ENCODE measurements around the gene AVL9. TPM values are rescaled to one million over a fixed set of nuclear protein-coding genes. Genes with fewer than 3 reads are reported as not detected.

Gene AVL9
- total RNA-seq, 4 donors from 2014 or later, result 15.2 to 29.3 (median 18.1) TPM

- WGBS, 2 donors, result 78 to 83% methylated on average over 2 of the region's 2 CpGs
- H3K4me3 ChIP-seq (ENCODE audit: low read depth, poor library complexity, severe bottlenecking), result no peak overlapping the region
- no peak for DNase-seq (ENCODE audit: low spot score in 2 of 2)
- TF ChIP-seq CTCF (IDR thresholded peaks at IDR 0.05), result no peak
- TF ChIP-seq POLR2A (IDR thresholded peaks at IDR 0.05), result no peak
- intact Hi-C loops (cut with DNase I; ENCODE audit: low total_unique reads), result no loop called here
These were observed 84.5 kb downstream of the AVL9 start for GRCh38 chr7:32579776-32580175.

DNA sequence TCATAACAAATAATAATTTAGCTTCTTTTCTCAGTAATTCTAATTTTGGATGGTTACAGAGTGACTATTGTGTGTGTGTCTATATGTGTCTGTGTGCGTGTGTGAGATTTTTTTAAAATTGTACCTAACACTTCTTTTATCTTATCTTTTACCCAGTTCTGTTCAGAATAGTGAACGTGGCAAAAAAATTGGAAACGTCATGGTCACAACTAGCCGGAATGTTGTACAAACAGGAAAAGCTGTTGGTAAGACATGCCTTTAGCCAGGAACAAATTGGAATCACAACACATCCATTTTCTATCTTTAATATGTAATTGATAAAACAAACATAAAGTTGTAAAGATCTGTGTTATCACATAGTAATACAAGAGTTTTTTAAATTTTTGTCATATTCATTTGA is 85.4 kb downstream of the AVL9 start:
- intact Hi-C loops (cut with DNase I; ENCODE audit: low total_unique reads), result no loop called here

DNA sequence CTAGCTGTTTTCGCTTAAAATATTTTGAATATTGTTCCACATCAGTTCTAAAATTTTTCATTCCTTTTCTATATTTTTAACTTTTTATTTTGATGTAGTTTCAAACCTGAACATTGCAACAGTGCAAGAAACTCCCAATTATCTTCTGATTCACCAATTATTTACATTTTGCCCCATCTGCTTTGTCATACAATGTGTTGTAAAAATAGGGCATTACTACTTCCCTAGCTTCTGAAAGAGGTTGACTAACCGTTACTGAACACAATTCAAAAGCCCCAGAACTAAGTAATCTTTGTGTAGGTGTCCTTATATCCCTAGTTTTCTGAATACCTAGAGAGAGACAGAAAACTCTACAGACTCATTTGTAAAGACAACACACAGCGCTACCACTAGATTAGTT is 86.7 kb downstream of the AVL9 start:
- TF ChIP-seq POLR2A (IDR thresholded peaks at IDR 0.05), result no peak
- TF ChIP-seq CTCF (IDR thresholded peaks at IDR 0.05), result no peak
- DNase-seq (ENCODE audit: low spot score in 2 of 2), result no peak
- intact Hi-C loops (cut with DNase I; ENCODE audit: low total_unique reads), result no loop called here
- WGBS, 2 donors, result 95 to 96% methylated on average over 3 of the region's 3 CpGs
- H3K4me3 ChIP-seq (ENCODE audit: low read depth, poor library complexity, severe bottlenecking), result no peak overlapping the region

More for the DNA sequence above, 85.4 kb downstream of the AVL9 start:
- TF ChIP-seq CTCF (IDR thresholded peaks at IDR 0.05) (no peak), POLR2A (IDR thresholded peaks at IDR 0.05) (no peak)
- DNase-seq (ENCODE audit: low spot score in 2 of 2), result no peak
- WGBS, 2 donors, result 94 to 95% methylated on average over 4 of the region's 4 CpGs
- no peak overlapping the region for H3K4me3 ChIP-seq (ENCODE audit: low read depth, poor library complexity, severe bottlenecking)

DNA sequence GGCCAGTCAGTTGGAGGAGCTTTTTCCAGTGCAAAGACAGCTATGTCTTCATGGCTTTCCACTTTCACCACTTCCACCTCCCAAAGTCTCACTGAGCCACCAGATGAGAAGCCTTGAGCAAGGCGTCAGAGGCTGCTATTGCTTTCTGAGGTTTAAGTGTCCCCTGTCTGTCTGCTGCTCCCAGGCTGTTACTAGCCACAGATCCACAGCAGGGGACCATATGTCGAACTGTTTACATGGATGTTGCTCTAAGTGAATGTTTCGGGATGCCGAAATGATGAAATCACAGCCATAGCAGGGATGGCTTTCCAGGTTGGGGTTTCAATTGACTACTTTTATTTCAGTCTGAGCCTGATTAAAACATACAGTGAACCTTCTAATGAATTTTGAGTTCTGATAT is 88.5 kb downstream of the AVL9 start:
- TF ChIP-seq CTCF (IDR thresholded peaks at IDR 0.05) (no peak), POLR2A (IDR thresholded peaks at IDR 0.05) (no peak)
- DNase-seq (ENCODE audit: low spot score in 2 of 2), result no peak
- intact Hi-C loops (cut with DNase I; ENCODE audit: low total_unique reads), result no loop called here
- no peak overlapping the region for H3K4me3 ChIP-seq (ENCODE audit: low read depth, poor library complexity, severe bottlenecking)
- 79 to 85% methylated on average over 4 of the region's 4 CpGs for WGBS, 2 donors

GRCh38 chr7:32586291-32587221 is 91.3 kb downstream of the AVL9 start:
- DNase-seq (ENCODE audit: low spot score in 2 of 2), result no peak
- no peak overlapping the region for H3K4me3 ChIP-seq (ENCODE audit: low read depth, poor library complexity, severe bottlenecking)
- intact Hi-C loops (cut with DNase I; ENCODE audit: low total_unique reads), result no loop called here
- no peak for TF ChIP-seq POLR2A (IDR thresholded peaks at IDR 0.05)
- WGBS, 2 donors, result 55 to 61% methylated on average over 5 of the region's 5 CpGs

DNA sequence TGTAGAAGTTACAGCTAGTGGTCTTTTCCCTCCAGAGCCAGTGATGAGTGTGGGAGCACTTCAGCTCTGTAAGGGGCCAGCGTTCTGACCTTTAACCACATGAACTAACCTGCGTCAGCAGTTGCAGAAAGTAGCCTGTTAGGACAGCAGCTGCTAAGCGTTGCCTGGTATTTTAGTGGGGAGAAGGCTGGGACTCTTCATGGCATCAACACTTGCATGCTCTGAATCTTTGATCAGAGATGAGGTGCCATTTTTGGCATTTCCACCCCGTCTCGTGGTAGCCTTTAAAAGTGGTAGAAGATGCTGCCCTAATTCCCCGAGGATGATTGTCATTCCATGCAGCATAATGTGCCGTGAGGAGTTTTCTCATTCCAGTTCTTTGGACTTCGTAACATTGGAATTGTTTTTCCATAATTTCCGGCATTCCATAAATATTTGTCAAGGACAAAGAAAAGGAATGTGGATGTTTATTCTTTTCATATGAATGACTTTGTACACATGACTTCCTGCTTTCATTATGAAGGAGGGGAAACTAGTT is 92.2 kb downstream of the AVL9 start:
- TF ChIP-seq CTCF (IDR thresholded peaks at IDR 0.05) (no peak), POLR2A (IDR thresholded peaks at IDR 0.05) (no peak)
- no peak for DNase-seq (ENCODE audit: low spot score in 2 of 2)
- WGBS, 2 donors, result 51 to 65% methylated on average over 9 of the region's 9 CpGs
- intact Hi-C loops (cut with DNase I; ENCODE audit: low total_unique reads), result no loop called here
- H3K4me3 ChIP-seq (ENCODE audit: low read depth, poor library complexity, severe bottlenecking), result no peak overlapping the region

Data from lower leg skin (tissue), 4 donors.